Dermis microvascular lymphatic vessel endothelial cell (primary cell): ENCODE measurements around the gene ARRDC5. TPM values are rescaled to one million over a fixed set of nuclear protein-coding genes. Genes with fewer than 3 reads are reported as not detected.
"Not testable (repeated sequence)": the region's sequence is repeated elsewhere in the genome, so short reads cannot be mapped to it uniquely, and the experiment has no call there.

ENCODE experiments used
- DNase-seq, 2 donors: peaks; one replicate each; pipeline versions ENCODE4 v3.0.0 to v3.0.0-alpha.2; 2010; ENCODE audit warnings: low read depth in 2 of 2
- total RNA-seq: library from RNA; depleted of rRNA; stranded (reverse); fragments of >200 nt; gene quantifications from 2 replicates; pipeline ENCODE4 v1.2.1, GENCODE V29; 2014

The ARRDC5 gene
- total RNA-seq, 1 donor from 2014 or later: under 0.01 TPM

DNA sequence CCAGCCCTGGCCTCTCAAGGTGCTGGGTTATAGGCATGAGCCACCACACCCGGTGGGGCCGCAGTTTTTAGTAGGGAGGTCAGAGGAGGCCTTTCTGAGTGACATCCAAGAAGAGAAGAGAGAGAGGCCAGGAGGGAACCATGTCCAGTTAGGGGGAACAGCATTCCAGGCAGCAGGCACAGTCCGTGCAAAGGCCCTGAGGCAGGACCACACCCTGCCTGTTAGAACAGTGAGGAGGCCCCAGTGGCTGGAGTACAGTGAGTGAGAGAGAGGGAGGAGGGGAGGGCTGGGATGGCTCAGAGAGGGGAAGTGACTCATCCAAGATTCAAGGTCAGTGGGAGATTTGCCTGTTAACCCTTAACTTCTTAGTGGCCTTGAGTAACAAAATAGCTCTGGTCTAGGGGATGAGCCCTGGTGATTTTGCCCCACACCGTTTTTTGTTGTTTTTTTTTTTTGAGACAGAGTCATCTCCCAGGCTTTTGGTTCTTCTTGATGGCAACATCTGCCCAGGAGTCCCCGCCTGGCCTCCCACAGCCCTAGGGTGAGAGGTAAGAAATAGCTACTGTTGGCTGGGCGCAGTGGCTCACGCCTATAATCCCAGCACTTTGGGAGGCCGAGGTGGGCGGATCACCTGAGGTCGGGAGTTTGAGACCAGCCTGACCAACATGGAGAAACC is 32.5 kb downstream of the ARRDC5 start:
- DNase-seq: peak in 1 of 2 donors; percentile 80

DNA sequence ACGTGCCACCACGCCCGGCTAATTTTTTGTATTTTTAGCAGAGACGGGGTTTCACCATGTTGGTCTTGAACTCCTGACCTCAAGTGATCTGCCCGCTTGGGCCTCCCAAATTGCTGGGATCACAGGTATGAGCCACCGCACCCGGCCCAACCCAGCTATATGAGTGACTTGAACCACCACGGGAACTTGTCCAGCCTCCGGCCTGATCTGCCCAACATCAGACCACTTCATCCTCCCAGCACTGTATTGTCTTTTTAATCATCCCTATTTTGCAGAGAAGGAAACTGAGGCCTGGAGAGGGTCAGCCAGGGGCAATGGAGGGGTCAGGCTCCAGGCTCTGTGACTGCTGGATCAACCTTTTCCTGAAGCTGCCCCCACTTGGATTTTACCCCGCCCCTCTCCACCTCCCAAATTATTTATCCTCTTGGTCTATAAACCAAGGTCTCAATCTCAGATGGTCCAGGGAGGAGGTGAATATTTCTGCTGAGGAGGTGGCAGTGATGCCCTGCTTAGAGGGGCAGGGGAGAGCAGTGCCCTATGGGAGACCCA is 34.3 kb downstream of the ARRDC5 start:
- DNase-seq: no peak

DNA sequence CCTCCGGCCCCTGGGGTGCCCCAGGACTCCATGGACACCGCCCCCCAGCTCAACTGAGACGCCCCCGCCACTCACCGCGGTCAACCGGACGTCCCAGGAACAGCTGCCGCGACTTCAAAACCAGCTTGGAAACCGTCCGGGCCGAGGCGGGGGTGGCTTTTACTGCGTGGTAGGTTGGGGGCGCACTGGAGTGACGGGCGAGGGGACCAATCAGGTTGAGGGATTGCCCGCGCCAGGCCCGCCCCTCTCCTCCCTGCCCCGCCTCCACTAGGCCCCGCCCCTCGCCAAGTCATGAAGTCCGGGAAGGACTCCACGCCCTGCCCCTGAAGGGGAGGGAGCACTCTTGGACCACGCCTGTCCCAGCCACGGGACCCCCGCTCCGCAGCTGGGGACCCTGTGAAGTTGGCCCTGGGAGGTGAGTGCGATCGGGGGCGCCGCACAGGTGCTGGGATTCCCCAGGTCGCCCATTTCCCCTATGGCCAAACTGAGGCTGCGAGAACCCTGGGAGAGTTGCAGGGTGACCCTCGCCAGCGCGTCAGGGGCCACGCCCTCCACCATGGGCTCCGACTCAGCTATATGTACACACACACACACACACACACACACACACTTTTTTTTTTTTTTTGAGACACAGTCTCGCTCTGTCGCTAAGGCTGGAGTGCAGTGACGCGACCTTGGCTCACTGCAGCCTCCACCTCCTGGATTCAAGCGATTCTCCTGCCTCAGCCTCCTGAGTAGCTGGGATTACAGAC is 35.0 kb downstream of the ARRDC5 start, which contains the start of gene PLIN3:
PLIN3 (minus strand) TSS at position 134 of the 752 bp plus-strand sequence. CDS start 6,273 bp downstream, outside the sequence.
- peak; percentile 81 to 97 for DNase-seq

DNA sequence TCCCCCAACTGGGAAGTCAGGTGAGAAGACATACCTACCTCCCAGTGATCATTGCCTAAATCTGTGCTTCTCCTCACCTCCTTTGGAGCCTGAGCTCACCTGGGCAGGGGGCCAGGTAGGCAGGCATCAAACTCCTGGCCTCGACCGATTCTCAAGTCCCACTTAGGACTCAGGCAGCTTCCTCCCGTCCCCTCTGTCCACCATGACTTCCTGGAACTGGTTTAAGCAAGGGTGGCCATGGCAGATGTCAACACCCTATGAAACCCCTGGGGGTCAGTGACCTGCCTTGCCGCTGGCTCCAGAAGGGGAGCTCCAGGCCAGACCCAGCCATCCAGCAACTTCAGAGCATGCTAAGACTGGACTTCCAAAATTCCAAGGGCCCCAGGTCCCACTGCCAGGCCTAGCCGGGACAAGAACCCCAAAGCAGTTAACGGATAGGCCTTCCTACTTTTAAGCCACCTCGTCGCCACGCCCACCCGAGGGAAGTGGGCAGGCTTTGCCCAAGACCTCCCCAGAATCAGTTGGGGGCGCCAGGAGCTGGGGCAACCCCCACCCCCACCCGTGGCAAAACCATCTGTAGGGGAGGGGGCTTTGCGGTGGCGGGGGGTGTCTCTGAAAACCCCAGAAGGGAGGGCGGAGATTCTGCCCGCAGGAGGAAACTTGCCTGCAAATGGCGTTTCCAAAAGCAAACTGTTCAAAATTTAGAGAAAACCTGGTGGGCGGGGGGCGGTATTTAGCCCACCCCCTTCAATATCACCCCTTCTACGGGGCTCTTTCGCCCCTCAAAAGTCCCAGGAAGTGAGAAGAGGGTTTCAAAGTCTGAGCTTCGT is 35.9 kb downstream of the ARRDC5 start:
- peak in 1 of 2 donors; percentile 57 for DNase-seq

DNA sequence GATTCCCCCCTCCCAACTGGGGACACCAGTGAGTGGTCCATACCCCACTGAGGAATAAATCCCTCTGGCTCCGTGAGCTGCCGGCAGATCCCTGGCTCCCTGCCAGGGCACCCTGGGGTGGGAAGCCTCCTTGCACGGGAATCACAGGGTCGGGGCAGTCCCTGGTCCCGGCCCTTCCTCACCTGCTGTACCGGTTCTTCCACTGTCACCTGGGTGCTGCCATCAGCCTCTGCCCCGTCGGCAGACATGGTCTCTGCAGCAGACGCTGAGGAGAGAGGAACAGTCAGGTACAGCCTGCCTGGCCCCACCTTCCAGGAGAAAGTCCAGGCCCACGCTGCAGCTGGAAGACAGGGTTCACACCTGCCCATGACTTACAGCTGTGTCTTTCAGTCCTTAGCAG is 41.5 kb downstream of the ARRDC5 start:
- DNase-seq: no peak

DNA sequence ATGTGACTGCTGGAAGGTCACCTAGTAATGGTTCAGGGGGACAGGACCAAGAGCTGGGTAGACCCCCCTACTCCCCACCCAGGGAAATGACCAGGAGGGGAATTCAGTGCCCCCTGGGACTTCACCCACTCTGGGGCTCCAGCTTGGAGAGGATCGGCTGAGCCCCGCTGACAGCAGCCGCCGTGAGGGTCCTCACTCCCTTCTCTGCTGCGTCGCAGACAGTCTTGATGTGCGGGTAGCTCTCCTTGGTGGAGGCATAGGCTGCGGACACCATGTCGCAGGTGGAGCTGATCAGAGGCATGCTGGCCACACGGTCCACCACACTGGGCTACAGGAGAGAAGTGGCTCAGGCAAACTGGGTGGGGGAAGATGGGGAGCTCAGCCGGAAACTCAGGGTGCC is 43.0 kb downstream of the ARRDC5 start:
- no peak for DNase-seq

DNA sequence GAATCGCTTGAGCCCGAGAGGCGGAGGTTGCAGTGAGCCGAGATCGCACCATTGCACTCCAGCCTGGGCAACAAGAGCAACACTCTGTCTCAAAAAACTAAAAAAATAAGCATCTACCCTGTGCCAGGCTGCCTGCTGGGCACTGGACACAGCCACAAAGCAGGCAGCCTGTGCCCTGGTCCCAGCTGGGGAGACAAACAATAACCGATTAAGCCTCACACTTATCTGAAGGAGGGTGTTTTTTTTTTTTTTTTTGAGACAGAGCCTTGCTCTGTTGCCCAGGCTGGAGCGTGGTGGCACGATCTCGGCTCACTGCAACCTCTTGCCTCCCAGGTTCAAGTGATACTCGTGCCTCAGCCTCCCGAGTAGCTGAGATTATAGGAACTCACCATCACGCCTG is 46.2 kb downstream of the ARRDC5 start:
- not testable (repeated sequence) for DNase-seq

DNA sequence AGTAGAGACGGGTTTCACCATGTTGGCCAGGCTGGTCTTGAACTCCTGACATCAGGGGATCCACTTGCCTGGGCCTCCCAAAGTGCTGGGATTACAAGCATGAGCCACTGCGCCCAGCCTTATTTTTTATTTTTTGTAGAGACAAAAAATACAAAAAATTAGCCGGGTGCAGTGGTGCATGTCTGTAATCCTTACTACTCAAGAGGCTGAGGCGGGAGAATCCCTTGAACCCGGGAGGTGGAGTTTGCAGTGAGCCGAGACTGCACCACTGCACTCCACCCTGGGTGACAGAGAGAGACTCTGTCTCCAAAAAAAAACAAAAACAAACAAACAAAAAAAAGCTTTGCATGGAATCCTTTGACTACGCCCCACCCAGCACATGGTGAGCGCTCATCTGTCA is 49.2 kb downstream of the ARRDC5 start:
- DNase-seq: not testable (repeated sequence)

DNA sequence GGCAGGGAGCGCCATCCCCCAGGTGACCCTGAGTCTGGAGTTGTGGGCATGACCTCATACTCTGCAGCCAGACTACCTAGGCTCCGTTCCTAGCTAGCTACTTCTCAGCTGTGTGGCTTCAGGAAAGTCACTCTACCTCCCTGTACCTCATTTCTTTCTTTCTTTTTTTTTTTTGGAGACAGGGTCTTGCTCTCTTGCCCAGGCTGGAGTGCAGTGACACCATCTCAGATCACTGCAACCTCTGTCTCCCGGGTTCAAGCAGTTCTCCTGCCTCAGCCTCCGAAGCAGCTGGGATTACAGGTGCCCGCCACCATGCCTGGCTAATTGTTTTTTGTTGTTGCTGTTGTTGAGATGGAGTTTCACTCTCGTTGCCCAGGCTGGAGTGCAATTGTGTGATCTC is 50.2 kb downstream of the ARRDC5 start:
- DNase-seq: no peak

DNA sequence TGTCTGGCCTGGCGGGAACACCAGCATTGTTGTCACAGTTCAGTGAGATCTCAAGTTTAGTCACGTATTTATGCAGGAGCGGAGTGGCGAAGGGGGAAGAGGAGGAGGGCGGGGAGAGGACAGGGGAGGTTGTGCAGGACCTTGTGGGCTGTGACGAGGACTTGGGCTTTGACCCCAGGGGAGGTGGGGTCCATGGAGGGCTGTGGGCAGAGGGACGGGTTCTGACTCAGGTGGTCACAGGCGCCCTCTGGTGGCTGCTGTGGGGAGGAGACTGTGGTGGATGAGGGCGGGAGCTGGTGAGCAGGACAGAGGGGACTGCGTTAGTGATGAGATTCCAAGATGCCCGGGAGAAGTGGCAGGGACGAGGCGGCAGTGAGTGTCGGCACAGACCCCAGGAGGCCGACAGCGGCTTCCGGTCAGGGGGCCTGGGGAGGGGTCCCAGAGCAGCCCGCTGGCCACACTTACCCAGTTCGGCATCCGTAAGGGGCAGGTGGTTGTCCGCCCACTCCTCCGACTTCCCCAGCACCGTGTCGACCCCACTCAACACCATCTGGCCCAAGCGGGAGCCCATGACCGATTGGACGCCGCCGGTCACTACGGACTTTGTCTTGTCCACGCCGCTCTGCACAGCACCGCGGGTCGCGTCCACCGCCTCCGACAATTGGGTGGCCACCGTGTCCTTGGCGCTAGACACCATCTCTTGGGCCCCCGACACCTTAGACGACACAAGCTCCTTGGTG is 51.0 kb downstream of the ARRDC5 start:
- DNase-seq: peak; percentile 31 to 64

DNA sequence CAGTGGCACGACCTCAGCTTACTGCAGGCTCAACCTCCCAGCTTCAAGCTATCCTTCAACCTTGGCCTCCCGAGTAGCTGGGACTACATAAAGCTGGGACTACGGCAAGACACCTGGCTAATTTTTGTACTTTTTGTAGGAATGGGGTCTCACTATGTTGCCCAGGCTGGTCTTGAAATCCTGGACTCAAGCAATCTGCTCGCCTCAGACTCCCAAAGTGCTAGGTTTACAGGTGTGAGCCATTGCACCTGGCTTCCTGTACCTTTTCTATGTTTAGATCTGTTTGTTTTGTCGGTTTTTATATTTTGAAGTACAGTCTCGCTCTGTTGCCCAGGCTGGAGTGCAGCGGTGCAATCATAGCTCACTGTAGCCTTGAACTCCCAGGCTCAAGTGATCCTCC is 53.7 kb downstream of the ARRDC5 start:
- DNase-seq: no peak

DNA sequence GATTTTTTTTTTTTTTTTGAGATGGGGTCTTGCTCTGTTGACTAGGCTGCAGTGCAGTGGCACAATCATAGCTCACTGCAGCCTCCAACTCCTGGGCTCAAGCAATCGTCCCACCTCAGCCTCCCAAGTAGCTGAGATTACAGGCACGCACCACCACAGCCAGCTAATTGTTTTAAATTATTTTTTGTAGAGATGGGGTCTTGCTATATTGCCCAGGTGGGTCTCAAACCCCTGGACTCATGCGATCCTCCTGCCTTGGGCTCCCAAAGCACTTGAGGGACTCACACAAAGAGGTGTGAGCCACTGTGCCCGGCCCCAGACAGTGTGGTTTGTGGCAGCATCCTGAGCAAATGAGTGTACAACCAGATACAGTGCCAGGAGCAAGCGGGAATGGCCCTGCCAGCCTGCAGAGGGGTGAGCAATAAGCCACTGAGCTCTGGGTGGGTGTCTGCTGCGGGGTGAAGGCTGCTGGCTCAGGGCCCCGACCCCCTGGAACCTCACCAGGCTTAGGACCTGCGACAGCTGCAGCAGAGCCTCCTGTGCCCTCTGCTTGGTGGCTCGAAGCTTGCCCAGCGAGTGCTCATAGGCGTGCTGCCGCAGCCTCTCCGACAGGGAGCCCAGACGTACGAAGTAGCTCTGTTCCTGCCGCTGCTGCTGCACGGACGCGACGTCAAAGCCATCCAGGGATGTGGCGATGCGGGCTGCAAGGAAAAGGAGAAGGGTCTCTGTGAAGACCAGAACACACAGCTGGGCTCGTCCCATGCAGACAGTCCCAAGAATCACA is 55.3 kb downstream of the ARRDC5 start:
- no peak for DNase-seq

DNA sequence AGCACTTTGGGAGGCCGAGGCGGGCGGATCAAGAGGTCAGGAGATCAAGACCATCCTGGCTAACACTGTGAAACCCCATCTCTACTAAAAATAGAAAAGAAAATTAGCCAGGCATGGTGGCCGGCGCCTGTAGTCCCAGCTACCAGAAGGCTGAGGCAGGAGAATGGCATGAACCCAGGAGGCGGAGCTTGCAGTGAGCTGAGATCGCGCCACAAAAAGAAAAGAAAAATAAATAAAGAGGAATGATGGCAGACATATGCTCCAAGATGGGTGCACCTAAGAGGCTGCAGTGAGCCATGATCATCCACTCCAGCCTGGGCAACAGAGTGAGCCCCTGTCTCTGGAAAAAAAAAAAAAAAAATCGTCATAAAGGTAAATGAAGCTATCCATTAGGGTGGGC is 56.7 kb downstream of the ARRDC5 start:
- not testable (repeated sequence) for DNase-seq

DNA sequence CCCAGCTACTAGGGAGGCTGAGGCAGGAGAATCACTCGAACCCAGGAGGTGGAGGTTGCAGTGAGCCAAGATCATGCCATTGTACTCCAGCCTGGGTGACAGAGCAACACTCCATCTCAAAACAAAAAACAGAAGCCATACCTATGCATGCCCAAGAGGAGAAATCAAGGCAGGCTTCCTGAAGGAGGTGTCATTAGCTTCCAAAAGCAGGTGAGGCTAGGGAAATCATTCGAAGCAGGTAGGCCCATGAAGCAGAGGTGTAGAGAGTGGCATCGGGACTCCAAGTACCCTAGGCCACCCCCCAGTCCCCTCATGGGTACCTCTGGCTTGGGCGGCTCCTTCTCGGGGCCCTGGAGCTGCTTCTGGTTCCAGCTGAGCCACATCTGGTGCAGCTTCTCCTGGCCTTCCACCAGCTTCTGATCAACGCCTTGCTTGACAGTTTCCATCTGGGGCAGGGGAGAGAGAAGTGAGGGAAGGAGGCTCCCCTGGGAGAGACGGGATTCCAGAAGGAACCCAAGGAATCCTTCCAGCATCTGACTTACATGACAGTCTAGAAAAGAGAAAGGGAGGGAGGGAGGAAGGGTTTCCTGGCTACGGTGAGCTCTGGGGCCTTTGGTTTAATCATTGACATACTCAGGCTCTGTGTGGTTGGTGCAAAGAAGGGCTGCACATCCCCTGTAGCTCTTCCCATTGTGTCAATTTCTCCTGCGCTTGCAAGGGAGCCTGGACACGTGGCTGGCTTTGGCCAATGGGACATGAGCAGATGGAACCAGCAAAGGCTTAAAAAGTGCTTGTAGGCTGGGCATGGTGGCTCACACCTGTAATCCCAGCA is 58.1 kb downstream of the ARRDC5 start:
- no peak for DNase-seq

DNA sequence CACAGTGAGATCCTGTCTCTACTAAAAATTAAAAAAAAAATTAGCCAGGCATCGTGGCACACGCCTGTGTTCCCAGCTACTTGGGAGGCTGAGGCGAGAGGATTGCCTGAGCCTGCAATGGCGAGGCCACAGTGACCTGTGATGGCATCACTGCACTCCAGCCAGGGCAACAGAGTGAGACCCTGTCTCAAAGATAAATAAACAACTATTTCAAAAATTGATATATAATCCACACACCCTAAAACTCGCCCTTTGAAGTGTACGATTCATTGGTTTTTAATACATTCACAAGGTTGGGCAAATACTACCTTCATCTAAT is 59.1 kb downstream of the ARRDC5 start:
- DNase-seq: no peak
